ENCODE data around the gene PLD5.
"Not testable (repeated sequence)": the region's sequence is repeated elsewhere in the genome, so short reads cannot be mapped to it uniquely, and the experiment has no call there.

Gene PLD5

DNA sequence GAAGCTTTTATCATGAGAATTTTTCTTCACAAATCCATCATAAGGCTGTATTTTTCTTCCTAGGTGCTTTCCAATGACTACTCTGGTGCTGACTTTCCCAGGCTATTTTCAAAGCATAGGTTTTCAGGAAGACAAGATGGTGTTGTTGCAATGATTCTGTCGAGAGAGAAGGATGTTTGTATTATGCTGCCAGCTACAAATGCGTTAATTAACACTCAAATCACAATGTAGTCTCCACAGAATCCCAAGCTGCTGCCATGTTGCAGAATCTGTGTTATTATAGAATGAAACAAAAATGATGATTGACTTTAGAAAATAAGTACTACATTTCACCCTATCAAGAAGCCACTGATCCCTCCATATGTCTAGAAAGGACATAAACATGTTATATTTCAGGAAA is 346.1 kb downstream of the PLD5 start:
- no peak for DNase-seq (ENCODE audit: low spot score)

DNA sequence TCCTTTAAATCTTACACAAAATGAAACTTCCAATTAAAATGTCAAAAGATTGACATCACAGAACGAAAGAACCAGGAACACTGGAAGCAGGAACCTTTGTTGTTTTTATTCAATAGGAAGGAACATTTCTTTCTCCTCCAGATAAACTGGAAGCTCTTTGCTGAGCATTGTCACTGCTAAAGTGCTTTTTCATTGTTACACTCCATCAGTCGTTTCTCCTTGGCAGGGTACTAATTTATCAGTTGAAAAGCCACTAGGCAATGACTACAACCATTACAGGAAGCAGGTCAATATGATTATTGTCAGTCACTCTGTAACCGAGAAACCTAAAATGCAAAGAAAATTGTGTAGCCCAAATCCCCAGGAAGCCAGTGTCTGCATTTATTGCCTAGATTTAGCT is 362.4 kb downstream of the PLD5 start:
- DNase-seq (ENCODE audit: low spot score): no peak

DNA sequence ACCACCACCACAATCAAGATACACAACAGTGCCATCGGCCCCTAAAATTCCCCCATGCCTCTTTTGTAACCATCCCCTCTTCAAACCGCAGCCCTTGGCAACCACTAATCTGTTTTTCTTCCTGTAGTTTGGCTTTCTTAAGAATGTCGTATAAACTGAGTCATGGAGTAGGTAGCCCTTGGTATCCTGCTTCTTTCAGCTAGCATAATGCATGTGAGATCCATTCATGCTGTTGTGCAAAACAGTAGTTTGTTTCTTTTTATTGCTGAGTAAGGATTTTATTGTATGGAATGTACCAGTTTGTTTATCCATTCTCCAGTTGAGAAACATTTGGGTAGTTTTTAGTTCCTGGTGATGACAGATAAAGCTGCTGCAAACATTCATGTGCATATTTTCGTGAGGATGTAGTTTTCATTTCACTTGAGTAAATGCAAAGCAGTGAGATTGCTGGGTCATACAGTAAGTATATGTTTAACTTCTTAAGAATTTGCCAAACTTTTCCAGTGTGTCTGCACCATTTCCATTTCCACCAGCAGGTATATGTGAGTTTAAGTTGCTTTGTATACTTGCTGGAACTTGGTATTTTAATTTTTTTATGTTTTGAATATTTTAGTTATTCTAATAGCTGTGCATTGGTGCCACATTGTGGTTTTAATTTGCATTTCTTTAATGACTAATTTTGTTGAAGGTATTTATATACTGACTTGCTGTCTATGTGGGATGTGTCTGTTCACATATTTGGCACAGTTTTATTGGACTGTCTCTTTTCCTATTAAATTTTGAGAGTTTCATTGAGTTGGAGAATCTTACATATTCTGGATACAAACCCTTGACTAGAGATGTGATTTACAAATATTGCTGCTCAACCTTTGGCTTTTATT is 377.2 kb downstream of the PLD5 start:
- no peak for DNase-seq (ENCODE audit: low spot score)

DNA sequence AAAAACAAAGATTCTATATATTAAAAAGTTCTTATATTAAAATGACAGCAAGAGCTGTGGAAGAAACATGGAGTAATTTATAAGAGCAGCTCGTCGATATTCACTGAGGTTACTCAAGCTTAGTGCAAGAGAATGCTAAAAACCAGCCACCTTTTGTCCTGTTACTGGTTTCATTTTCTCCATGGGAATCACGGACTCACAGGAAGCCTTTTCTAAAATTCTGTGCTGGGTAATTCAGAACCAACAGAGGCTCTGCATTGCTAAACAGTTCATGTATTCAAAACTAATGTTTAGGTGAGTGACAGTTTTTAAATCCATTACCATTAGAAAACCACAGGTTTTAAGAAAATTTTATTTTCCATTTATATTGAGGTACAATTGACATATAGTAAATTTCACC is 377.8 kb downstream of the PLD5 start:
- DNase-seq (ENCODE audit: low spot score): no peak

DNA sequence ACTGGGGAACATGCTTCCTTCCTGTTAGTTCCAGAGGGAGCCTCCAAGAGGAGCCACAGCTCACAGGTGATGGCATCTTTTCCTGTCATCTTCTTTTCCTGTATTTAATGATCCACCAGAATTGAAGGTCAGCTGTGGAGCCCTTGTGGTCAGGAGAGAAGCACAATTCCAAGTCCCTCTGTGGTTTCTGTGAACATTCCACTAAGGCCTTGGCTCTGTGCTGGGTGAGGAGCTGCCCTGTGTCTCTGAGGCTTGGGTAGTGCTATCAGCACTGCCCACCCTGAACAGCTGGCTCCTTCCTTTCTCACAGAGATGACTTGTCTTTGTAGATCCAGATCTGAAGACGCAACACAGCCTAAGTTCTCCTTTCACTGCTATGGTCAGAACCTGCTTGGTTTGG is 383.7 kb downstream of the PLD5 start:
- DNase-seq (ENCODE audit: low spot score): no peak

DNA sequence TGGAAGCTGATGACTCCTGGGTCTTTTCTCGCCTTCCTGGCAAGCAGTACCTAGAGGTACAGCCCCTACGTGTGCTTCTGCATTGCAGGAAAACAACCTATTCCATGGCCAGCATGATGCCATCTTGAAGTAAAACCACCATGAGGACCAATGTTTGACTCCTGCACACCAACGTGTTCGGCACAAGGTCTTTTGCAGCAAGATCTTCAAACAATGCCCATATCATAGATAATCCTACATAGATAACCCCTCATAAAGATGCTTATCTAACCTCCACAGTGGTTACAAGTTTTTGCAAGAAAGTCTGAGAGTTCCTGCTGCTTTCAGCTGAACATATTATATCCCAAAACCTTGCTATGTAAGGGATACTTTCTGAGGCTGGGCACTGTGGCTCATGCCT is 384.5 kb downstream of the PLD5 start:
- DNase-seq (ENCODE audit: low spot score): no peak

DNA sequence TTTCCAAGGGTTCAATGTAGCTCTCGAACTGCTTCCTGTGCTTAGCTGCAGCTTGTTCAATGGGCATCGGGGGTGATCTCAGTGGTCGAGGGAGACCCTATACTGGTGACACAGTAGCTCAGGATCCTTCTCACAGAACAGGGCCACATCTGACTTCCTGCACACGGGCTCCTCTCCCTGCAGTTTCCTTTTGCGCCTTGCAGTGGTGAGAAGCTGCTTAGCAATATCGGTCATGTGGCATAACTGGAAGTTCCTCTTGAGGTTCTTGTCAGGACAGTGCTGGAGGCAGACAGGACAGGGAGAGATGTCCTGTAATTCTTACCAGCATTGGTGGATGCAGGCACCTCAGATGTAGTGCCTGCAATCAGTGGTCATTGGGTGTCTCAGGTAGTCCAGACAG is 385.1 kb downstream of the PLD5 start:
- DNase-seq (ENCODE audit: low spot score): no peak

DNA sequence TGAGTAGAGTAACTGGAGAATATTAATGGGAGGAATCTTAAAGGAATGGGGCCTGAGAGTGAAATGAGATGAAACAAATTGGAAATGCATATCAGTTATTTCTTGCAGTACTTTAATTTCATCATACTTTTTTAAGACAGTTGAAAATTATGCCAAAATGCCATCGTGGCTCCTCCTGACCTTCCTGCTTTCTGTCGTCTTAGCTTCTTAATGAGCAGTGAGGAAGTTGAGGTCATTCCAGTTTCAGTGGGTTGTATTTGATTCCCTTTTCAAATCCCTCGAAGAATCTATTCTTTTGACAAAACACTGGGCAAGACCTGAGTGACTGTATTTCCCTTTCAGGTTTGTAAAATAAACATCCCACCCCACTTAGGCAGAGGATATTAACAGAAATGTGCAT is 390.7 kb downstream of the PLD5 start:
- DNase-seq (ENCODE audit: low spot score): no peak

DNA sequence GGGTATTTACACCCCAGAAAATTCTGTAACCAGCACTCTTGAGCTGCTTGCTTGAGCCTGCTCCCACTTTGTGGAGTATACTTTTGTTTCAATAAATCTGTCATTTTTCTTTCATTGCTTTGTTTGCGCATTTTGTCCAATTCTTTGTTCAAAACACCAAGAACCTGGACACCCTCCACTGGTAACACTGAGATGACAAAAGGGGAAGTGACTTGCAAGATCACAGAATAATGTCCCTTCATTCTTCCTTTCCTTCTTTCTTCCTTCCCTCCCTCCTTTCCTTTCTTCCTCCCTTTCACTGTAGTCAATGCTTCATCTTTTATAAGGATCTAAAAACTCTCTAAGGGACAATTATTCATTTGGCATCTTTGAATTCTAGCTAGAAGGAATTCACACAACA is 391.1 kb downstream of the PLD5 start:
- DNase-seq (ENCODE audit: low spot score): no peak

DNA sequence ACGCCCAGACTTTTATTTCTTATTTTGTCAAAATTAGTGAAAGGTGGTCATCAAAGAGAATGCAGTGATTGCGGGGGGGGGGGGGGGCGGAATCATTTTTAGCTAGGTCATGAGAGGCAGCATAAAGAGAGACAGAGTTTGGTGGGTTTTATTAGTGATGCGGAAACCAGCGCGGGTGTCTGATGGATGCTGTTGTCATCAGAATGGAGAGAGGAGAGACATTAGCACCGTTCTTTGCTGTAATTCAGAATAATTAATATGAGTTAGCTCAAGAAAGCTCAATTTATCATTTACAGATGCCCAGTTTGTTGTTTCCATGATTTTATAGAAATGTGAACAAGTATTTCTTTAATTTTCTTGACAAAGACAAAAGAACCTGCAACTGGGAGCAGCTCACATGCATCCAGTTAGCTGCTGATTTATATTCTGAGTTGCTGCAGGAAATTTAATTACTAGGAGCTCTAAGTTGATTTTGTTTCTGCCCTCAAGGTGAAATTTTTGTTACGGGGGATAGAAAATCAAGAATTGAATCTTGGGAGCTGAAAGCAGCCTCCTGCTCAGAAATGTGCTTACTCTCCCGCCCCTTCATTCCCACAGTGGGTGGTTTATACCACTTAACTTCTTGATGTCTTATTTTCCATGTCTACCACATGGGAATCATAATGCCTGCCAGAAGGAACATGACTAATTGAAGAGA is 392.2 kb downstream of the PLD5 start:
- DNase-seq (ENCODE audit: low spot score): peak; percentile 64

DNA sequence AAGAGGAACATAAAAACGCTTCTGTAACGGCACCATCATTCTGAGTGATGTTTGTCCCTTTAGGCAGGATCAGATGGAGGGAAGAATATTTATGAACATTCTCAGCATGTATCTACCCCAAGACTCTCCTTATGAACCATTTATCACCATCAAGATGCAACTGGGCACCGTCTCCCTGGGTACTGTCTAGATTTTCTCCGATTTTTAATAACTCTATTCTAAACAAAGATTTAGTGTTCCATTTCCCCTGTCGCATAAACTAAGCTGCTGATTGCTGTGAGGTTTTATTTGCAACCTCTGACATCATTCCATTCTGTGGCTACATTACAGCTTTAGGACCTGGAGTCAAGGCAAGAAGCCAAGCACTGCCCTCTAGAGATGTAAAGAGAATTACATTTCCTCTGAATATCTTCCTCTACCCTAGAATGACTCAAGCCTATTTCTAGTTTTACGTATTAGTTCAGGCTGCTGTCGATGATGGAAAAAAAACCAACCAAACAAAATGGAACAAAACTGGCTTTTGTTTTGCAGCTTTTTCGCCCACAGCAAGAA is 395.5 kb downstream of the PLD5 start:
- DNase-seq (ENCODE audit: low spot score): peak; percentile 28

DNA sequence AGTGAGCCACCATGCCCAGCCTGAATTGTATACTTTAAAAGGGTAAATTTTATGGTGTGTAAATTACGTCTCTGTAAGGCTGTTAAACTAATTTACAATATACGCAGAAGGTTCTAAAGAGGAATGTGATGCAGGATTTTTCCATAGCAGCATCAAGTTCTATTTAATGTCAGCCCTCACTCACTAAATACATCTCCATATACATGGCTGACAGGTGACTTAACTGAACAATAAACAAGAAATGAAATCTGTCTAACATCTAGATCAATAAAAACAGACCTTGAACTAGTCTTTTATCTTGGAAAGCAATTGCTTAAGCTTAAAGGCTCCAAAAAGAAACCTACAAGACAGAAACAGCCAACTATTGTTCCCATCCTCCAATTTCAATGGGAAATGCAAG is 404.1 kb downstream of the PLD5 start:
- no peak for DNase-seq (ENCODE audit: low spot score)

DNA sequence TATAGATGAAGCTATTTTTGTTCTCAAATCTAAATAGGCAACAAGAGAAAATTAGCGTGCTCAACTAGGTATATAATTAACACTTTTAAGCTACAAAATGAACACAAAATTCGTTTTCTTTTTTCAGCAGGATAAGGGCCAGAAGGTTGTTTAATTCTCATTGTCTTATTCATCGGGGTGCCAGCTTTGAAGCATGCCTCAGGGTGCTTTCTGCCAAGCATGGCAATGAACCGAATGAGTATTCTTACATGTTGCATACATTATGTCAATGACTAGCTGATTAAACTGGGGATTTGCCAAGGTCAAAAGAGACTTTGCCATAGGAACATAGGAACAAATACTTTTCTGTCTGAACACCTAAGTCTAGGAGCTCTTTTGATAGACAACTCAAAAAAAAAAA is 423.6 kb downstream of the PLD5 start:
- DNase-seq (ENCODE audit: low spot score): no peak

DNA sequence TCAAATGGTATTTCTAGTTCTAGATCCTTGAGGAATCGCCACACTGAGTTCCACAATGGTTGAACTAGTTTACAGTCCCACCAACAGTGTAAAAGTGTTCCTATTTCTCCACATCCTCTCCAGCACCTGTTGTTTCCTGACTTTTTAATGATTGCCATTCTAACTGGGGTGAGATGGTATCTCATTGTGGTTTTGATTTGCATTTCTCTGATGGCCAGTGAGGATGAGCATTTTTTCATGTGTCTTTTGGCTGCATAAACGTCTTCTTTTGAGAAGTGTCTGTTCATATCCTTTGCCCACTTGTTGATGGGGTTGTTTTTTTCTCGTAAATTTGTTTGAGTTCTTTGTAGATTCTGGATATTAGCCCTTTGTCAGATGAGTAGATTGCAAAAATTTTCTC is 427.2 kb downstream of the PLD5 start:
- not testable (repeated sequence) for DNase-seq (ENCODE audit: low spot score)

DNA sequence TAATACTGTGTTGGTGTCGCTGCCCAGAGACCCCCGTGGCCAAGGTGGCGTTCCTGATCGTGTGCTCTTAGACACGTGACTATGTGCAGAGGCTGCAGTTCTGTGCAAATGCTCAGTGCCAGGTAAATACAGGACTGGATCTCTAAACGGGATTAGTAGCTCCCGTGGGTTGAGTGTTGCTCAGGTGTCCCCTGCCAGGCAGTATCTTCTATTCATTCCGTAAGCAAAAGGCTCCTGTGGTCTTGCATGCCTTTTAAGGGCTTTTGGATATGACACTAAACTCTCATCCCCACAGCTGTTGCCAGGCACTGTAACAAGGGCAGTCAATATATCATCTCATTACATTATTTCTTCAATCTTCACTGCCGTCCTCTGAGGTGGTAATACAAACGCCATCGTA is 431.4 kb downstream of the PLD5 start:
- no peak for DNase-seq (ENCODE audit: low spot score)

DNA sequence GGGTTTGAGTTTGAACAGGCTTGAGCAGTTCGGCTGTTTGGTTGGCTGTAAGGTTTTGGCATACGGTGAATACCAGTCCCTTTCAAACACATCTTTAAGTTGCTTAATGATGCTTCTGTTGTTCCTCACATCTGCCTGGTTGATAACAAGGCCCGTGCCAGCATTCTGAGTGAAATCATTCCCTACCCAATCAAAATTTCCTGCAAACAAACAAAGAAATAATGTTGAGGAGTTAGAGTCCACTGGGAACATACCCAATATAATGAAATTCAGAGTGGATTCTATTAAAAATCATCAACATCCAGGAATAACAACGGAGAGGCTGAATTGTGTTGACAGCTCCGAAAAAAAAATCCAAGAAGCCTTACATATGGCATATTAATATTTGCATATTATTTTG is 434.6 kb downstream of the PLD5 start:
- DNase-seq (ENCODE audit: low spot score): no peak

DNA sequence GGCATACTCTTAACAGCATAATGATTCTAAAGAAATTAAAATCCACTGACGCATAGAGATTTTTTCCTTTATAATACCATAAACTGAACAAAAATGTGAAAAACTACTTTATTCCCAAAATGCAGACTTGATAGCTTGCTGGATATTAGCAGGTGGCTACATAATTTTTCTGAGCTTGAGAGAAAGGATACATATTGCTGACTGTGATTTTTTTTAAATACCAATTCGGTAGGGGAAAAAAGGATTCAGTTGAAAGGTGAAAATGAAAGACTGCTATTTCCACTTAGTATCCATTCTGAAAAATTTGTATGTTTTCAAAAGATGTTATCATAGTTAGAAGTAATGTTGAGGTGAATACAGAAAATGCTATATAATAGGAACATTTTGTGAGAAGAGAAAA is 435.6 kb downstream of the PLD5 start:
- no peak for DNase-seq (ENCODE audit: low spot score)

DNA sequence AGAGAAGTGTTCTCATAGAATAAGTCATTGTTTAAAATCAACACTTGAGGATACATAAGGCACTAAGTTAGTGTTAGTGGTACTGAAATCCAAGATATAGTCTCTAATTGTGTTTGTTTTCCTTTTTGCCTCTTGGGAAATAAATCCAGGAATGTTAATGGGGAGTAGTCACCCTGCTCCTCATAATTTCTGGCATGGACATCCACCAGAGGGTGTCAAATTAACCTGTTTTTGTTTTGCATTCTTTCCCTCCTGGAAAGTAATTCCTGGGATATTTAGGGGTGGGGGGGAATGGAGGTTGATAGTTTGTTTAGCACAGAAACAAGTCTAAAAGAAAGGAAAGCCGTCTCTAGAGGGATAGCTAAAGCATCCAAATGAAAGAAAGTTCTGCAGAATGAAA is 437.8 kb downstream of the PLD5 start:
- DNase-seq (ENCODE audit: low spot score): no peak

DNA sequence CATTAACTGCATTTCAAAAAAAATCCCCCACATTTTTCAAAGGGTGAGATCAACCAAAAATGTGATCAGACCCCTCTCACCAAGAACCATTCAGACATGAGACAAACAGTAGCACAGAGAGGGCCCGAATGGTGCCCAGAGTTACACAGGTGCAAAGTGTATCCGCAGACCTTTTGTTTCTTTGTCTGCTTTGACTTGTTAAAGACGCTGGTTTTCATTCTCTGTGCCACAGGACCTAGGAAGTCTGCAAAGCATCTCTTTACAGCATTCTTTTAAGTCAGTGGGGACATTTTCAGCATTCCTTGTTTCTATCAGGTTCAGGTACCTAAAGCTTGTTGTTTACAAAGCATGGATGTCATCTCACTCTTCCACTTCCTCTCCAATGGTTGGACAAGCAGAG is 438.4 kb downstream of the PLD5 start:
- no peak for DNase-seq (ENCODE audit: low spot score)

DNA sequence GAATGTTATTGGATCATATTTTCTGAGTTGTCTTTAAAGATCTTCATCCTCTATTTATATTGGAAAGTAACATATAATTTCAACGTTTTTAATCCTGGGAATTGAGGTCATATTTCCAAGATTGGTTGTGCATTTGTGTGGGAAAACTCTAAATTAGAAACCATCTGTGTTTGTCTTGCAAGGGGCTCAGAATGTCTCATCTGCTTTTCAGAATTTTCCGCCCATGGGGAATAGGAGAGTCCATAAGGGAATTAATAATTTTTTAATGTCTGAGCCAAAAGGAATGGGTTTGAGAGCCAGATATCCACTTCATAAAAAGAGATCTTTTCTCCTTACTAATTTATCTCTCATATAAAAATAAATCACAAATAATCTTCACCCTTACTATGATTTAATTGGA is 440.8 kb downstream of the PLD5 start:
- no peak for DNase-seq (ENCODE audit: low spot score)

DNA sequence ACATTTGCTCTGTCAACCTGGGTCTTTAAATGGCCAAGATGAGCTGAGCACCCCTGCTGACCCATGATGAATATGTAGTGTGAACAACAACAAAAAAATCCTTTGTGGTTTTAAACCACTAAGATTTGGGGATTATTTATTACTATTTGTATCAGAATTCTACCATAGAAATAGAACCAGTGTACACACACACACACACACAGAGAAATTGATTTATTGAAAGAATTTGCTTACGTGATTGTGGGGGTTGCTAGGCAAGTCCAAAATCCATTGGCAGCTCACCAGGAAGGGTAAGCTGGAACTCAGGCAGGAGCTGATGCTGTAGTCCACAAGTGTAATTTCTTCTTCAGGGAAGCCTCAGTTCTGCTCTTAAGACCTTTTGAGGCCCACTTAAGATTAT is 443.1 kb downstream of the PLD5 start:
- DNase-seq (ENCODE audit: low spot score): no peak

DNA sequence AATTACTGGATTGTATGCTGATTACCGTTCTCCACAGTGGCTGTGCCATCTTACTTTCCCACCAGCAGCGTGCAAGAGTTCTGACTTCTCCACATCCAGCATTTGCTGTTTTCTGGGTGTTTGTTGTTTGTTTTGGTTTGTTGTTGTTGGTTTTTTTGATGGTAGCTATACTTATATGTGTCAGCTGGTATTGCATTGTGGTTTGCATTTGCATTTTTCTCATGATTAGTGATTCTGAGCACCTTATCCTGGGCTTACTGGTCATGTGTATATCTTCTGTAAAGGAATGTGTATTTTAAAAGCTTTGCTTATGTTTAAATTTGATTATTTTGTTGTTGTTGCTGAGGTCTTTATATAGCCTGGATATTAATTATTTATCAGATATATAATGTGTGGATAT is 458.7 kb downstream of the PLD5 start:
- no peak for DNase-seq (ENCODE audit: low spot score)

DNA sequence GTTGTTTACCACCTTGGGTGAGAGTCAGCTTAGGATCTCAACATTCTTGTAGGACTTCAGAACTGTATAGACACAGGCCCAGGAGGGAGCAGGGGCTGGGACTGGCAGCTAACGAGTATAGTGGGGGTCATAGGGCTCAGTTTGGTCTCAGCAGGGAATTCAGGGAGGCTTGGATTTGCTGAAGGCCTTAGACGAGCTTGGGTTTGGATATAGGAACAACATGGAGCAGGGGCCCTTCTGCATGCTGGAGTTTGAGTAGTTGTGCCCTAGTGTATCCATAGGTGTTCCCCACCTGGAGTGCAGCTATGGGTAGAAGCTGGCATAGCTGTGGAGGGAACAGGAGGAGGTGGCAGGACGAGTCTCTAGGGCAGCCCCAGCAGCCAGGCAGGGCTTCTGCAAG is 462.2 kb downstream of the PLD5 start:
- DNase-seq (ENCODE audit: low spot score): no peak

Measured in SK-N-DZ (cell line).